Esophagus muscularis mucosa (tissue), 4 donors: ENCODE measurements around the gene PNPLA7.

ENCODE experiments used
- EP300 ChIP-seq: sonication (generic); formaldehyde crosslinking; IDR thresholded peaks from one replicate; pipeline ENCODE4 v1.6.1; 2017; ENCODE audit warnings: antibody characterized with exemption
- POLR2A ChIP-seq: fragments of 450-650 bp; IDR thresholded peaks from one replicate; pipeline ENCODE4 v1.6.1; 2017; ENCODE audit warnings: antibody characterized with exemption, moderate library complexity, mild to moderate bottlenecking, low read depth
- POLR2AphosphoS5 ChIP-seq, 2 donors: sonication (generic); formaldehyde crosslinking; IDR thresholded peaks; one replicate each; pipeline ENCODE4 v1.6.1; 2017; ENCODE audit warnings: antibody characterized with exemption in 2 of 2
- TF ChIP-seq, protein P1 (sequence below), 3 experiments: fragments of 200-600 bp in 2 of 3; fragments of 450-650 bp in 1 of 3; sonication (generic) in 2 of 3; IDR thresholded peaks; one replicate each; pipeline ENCODE4 v1.5.1; 2017 to 2019; ENCODE audit warnings: antibody characterized with exemption in 3 of 3, mild to moderate bottlenecking in 2 of 3, moderate library complexity in 1 of 3

DNA sequence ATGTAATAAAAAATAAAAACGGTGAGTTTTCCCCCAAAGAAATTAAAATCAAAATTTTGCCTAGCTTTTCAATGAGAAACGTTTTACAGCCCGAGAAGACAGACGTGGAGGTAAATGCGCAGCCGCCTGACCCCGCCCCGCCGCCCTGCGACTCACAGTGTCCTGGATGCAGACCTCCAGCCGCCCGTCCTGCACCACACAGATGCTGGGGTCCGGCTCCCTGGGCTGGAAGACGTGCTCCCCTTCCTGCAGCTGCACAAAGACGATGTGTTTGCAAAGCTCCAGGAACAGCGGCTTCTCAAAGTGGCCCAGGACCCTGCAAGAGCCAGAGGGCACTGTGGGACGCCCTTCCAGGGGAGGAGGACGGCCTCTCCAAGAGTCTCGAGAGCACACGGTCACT, 7.7 kb downstream of the PNPLA7 start:
- TF ChIP-seq, protein P1, sequence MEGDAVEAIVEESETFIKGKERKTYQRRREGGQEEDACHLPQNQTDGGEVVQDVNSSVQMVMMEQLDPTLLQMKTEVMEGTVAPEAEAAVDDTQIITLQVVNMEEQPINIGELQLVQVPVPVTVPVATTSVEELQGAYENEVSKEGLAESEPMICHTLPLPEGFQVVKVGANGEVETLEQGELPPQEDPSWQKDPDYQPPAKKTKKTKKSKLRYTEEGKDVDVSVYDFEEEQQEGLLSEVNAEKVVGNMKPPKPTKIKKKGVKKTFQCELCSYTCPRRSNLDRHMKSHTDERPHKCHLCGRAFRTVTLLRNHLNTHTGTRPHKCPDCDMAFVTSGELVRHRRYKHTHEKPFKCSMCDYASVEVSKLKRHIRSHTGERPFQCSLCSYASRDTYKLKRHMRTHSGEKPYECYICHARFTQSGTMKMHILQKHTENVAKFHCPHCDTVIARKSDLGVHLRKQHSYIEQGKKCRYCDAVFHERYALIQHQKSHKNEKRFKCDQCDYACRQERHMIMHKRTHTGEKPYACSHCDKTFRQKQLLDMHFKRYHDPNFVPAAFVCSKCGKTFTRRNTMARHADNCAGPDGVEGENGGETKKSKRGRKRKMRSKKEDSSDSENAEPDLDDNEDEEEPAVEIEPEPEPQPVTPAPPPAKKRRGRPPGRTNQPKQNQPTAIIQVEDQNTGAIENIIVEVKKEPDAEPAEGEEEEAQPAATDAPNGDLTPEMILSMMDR (IDR thresholded peaks at IDR 0.05): no peak
- no peak for TF ChIP-seq POLR2AphosphoS5 (IDR thresholded peaks at IDR 0.05)
- TF ChIP-seq EP300: no peak
- TF ChIP-seq POLR2A: no peak
